Measurements from ENCODE around the gene LSMEM2. TPM values are rescaled to one million over a fixed set of nuclear protein-coding genes. Genes with fewer than 3 reads are reported as not detected.

LSMEM2 gene
- total RNA-seq, 3 donors from 2014 or later = 0.13 TPM; not detected in 2

DNA sequence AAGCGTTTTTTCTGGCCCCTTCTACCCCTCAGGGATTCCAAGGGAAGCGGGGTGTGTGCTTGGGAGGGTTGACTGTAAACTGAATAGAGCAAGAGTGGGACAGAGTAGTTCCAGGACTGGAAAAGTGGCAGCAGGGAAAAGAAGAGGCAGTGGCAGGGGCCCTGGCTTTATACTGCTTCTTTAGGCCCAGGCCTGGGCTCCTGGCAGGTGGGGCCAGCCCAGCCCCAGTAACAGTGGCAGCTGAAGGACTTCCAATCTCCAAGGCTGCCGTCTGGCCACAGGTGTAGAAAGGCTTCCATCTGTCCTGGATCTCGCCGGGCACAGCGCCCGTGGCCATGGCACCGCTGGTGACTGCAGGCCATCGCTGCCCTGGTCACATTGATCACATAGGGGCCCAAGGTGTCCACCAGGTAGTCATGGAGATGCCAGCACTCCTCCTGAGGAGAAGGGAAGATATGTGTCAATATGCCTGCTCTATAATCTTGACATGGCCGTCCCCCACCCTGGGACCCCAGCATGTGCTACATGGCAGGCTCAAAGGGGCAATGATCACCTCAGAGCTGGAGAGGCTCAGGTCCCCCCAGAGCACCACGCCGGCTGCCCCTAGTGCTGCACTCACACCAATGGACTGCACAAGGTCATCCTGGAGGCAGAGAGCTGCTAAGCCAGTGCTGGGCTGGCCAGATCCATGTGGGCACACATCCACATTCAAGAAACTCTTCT, 14.4 kb downstream of the LSMEM2 start:
- H3K27me3 Mint-ChIP-seq (ENCODE audit: low read depth) = no peaks in the 10 kb centered on the region
- peak overlapping the region; percentile 88 for H3K4me3 Mint-ChIP-seq
- peaks cover 21% of the 10 kb centered on the region for H3K4me1 Mint-ChIP-seq (ENCODE audit: low read depth)
- no peaks in the 10 kb centered on the region for H3K9me3 Mint-ChIP-seq
- DNase-seq = no peak
- ATAC-seq = no peak
- H3K36me3 Mint-ChIP-seq (ENCODE audit: insufficient read depth) = peaks cover 18% of the 10 kb centered on the region

DNA sequence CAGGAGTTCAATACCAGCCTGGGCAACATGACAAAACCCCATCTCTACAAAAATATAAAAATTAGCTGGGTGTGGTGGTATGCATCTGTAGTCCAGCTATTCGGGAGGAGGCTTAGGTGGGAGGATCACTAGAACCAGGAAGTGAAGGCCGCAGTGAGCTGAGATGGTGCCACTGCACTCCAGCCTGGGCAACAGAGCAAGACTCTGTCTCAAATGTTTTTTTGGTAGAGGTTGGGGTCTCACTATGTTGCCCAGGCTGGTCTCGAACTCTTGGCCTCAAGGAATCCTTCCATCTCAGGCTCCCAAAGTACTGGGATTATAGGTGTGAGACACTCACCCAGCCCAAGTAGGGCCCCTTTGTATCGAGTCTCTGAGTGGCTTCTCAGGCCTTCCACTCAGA, 15.2 kb downstream of the LSMEM2 start:
- no peak for ATAC-seq
- H3K36me3 Mint-ChIP-seq (ENCODE audit: insufficient read depth) = peaks cover 11% of the 10 kb centered on the region
- no peaks in the 10 kb centered on the region for H3K9me3 Mint-ChIP-seq
- peaks cover 24% of the 10 kb centered on the region for H3K4me1 Mint-ChIP-seq (ENCODE audit: low read depth)
- DNase-seq = no peak
- no peaks in the 10 kb centered on the region for H3K27me3 Mint-ChIP-seq (ENCODE audit: low read depth)
- no peak overlapping the region for H3K4me3 Mint-ChIP-seq

GRCh38 chr3:50294492-50295403, 15.9 kb downstream of the LSMEM2 start:
- H3K27me3 Mint-ChIP-seq (ENCODE audit: low read depth) = no peaks in the 10 kb centered on the region
- H3K36me3 Mint-ChIP-seq (ENCODE audit: insufficient read depth) = peaks cover 11% of the 10 kb centered on the region
- no peak for ATAC-seq
- H3K4me3 Mint-ChIP-seq = no peak overlapping the region
- H3K4me1 Mint-ChIP-seq (ENCODE audit: low read depth) = peaks cover 26% of the 10 kb centered on the region
- DNase-seq = no peak
- H3K9me3 Mint-ChIP-seq = no peaks in the 10 kb centered on the region

DNA sequence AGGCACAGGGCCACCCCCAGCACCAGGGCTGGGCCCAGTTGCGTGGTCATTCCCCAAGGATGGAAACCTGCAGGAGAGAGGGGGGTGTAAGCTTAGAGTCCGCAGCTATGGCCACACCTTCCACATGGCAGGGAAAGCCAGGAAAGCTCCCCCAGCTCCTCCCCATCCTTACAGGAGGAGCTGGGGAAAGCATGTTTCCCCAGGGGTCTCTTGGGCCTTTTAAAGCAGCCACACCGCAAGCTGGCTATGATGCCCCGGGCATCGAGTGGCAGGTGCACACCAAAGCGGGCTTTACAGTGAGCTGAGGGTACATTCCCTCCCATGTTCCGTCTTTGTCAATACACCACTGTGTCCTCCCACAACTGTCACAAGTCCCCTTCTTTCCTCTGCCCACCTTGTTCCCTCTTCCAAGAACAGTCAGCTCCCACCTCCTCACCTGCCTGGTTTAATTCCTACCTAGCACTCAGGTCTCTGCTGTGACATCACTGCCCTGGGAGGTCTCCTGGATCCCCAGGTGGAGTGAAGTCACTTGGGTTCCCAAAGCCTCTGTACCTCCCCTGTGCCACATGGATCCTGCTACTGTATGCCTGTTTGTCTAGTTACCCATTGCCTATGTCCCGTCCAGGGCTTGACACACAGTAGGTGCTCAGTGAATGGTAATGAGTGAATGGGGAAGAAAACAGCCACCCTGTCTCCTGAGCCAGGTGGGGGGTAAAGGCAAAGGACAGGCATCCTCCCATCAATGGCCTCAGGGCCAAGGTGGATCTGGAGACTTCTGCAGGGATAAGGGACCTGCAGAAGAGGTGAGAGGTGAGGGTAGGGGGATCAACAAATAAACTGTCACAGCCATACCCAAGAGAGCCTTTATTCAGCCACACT, 16.9 kb downstream of the LSMEM2 start:
- DNase-seq (no peak), ATAC-seq (no peak)
- Mint-ChIP-seq H3K27me3 (ENCODE audit: low read depth) (no peaks in the 10 kb centered on the region), H3K9me3 (no peaks in the 10 kb centered on the region), H3K4me1 (ENCODE audit: low read depth) (peaks cover 31% of the 10 kb centered on the region), H3K4me3 (no peak overlapping the region), H3K36me3 (ENCODE audit: insufficient read depth) (peaks cover 5% of the 10 kb centered on the region)

GRCh38 chr3:50296721-50297383, 18.0 kb downstream of the LSMEM2 start:
- H3K4me1 Mint-ChIP-seq (ENCODE audit: low read depth) = peaks cover 29% of the 10 kb centered on the region
- ATAC-seq (no peak), DNase-seq (no peak)
- no peaks in the 10 kb centered on the region for H3K27me3 Mint-ChIP-seq (ENCODE audit: low read depth)
- no peaks in the 10 kb centered on the region for H3K36me3 Mint-ChIP-seq (ENCODE audit: insufficient read depth)
- H3K4me3 Mint-ChIP-seq = peak overlapping the region; percentile 39
- H3K9me3 Mint-ChIP-seq = no peaks in the 10 kb centered on the region

GRCh38 chr3:50297384-50297775, 18.5 kb downstream of the LSMEM2 start:
- Mint-ChIP-seq H3K36me3 (ENCODE audit: insufficient read depth) (no peaks in the 10 kb centered on the region), H3K9me3 (no peaks in the 10 kb centered on the region), H3K4me3 (peak overlapping the region; percentile 91), H3K4me1 (ENCODE audit: low read depth) (peaks cover 29% of the 10 kb centered on the region), H3K27me3 (ENCODE audit: low read depth) (no peaks in the 10 kb centered on the region)
- no peak for DNase-seq
- no peak for ATAC-seq

- Mint-ChIP-seq H3K36me3 (ENCODE audit: insufficient read depth) (no peaks in the 10 kb centered on the region), H3K4me1 (ENCODE audit: low read depth) (peaks cover 21% of the 10 kb centered on the region), H3K4me3 (peak overlapping the region; percentile 91), H3K9me3 (no peaks in the 10 kb centered on the region), H3K27me3 (ENCODE audit: low read depth) (no peaks in the 10 kb centered on the region)
- no peak for ATAC-seq
- DNase-seq = no peak
Measured at GRCh38 chr3:50297896-50298725, 19.2 kb downstream of the LSMEM2 start.

DNA sequence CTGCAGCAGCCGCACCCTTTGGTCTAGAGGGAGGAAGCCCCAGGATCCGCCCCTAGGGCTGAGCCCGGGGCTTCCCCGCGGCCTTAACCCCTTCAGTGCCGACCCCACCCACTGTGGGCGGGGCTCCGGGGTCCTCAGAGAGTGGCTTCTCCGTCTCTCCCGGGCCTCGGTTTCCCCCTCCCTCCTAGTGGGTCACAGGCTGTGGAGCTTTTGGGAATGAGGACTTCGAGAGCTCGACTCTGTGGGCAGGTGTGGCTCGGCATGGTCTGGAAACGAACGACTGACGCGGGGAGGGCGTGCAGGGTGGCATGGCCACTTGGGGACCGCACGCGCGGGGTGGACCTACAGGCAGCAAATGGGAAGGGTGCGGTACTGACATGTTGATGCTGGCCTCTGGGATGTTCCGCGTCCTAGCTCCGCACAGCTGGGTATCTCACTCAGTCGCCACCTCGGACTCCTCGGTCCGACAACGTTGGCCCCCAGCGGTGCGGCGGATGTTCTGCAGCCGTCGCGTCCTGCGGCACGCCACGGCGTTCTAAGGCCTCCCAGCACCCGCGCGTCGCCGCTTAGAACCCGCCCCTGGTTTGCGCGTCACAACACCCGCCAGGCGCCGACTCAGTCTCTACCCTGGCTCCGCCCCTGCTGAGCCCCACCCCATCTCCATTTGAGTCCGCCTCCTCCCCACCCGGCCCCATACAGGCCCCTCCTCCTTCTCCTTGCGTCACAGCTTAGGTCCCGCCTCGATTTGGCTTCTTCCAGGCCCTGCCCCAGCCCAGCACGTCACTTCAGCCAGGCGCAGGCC, 20.1 kb downstream of the LSMEM2 start, which contains the start of the genes HYAL3 and NAA80:
Gene HYAL3, minus strand, starts transcription at position 570 of the 802 bp plus-strand sequence. CDS start 3,803 bp downstream, outside the sequence.
Gene NAA80, minus strand, starts transcription at position 570 of the 802 bp plus-strand sequence. CDS start 1,942 bp downstream, outside the sequence.
- H3K36me3 Mint-ChIP-seq (ENCODE audit: insufficient read depth) = no peaks in the 10 kb centered on the region
- H3K9me3 Mint-ChIP-seq = no peaks in the 10 kb centered on the region
- DNase-seq (peak; percentile 99), ATAC-seq (peak; percentile 88 to 91)
- peak within 1 kb of the TSS; percentile 91 for H3K4me3 Mint-ChIP-seq
- peaks cover 21% of the 10 kb centered on the region for H3K4me1 Mint-ChIP-seq (ENCODE audit: low read depth)
- no peaks in the 10 kb centered on the region for H3K27me3 Mint-ChIP-seq (ENCODE audit: low read depth)

- DNase-seq (no peak), ATAC-seq (no peak)
- Mint-ChIP-seq H3K4me1 (ENCODE audit: low read depth) (peaks cover 22% of the 10 kb centered on the region), H3K27me3 (ENCODE audit: low read depth) (no peaks in the 10 kb centered on the region), H3K36me3 (ENCODE audit: insufficient read depth) (no peaks in the 10 kb centered on the region), H3K4me3 (peak overlapping the region; percentile 91), H3K9me3 (no peaks in the 10 kb centered on the region)
Measured at GRCh38 chr3:50299638-50299928, 20.7 kb downstream of the LSMEM2 start.

GRCh38 chr3:50299929-50300680, 21.2 kb downstream of the LSMEM2 start:
- no peaks in the 10 kb centered on the region for H3K36me3 Mint-ChIP-seq (ENCODE audit: insufficient read depth)
- no peak for ATAC-seq
- DNase-seq = no peak
- H3K4me3 Mint-ChIP-seq = peak overlapping the region; percentile 91
- H3K27me3 Mint-ChIP-seq (ENCODE audit: low read depth) = no peaks in the 10 kb centered on the region
- no peaks in the 10 kb centered on the region for H3K9me3 Mint-ChIP-seq
- H3K4me1 Mint-ChIP-seq (ENCODE audit: low read depth) = peaks cover 26% of the 10 kb centered on the region

DNA sequence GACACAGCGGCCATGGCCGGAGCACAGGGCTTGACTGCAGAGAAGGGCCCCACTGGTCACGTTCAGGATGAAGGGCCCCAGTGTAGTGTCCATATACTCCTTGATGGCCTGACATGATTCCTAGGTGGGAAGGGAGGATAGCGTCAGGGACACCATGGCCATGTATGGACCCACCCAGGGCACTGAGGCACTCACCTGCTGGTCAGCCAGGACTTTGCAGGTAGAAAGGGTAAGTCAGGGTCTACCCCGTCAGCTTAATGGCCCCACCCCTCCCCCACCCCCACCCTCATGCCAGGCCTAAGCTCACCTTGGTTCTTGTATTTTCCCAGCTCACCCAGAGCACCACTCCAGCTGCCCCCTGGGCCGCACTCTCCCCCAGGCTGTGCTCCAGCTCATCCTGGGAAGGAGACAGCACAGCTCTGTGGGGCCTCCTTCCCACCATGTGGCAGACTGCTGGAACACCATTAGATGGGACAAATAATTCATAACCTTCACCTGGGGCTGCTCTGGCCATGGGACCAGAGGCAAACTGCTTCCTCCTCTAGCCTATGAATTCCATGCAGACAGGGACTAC, 21.9 kb downstream of the LSMEM2 start:
- no peak for ATAC-seq
- H3K9me3 Mint-ChIP-seq = no peaks in the 10 kb centered on the region

More for the DNA sequence above, 21.9 kb downstream of the LSMEM2 start:
- Mint-ChIP-seq H3K27me3 (ENCODE audit: low read depth) (no peaks in the 10 kb centered on the region), H3K4me3 (peak overlapping the region; percentile 91), H3K4me1 (ENCODE audit: low read depth) (peaks cover 26% of the 10 kb centered on the region), H3K36me3 (ENCODE audit: insufficient read depth) (no peaks in the 10 kb centered on the region)
- no peak for DNase-seq

All from activated T-cell treated with anti-CD3 and anti-CD28 coated beads, Interleukin-2, amount 50 U/mL, for 4 hours (primary cell).